HepG2 (cell line): ENCODE data around the gene SHF. TPM values are rescaled to one million over a fixed set of nuclear protein-coding genes. Genes with fewer than 3 reads are reported as not detected.

Experiments used
- ATAC-seq: fragments of 200-7000 bp; cut with Tn5 transposase; 3 replicates; pipeline ENCODE4 v1.9.1; 2020; ENCODE audit warnings: mild to moderate bottlenecking, moderate library complexity
- BruUV-seq: library from RNA; stranded (reverse); fragments of 400-500 nt; replicated peaks from 2 replicates; lab custom pipeline; 2021; lab: Mats Ljungman, UMichigan
- CTCF ChIA-PET: fragments of 300-600 bp; formaldehyde crosslinking; extraction: SDS; loops from one replicate; lab custom pipeline; 2021; ENCODE audit warnings: low total read pairs, inconsistent platforms, low intra/inter-chr PET ratio; lab: Yijun Ruan, JAX
- POLR2A ChIA-PET: fragments of 350-600 bp; sonication (Branson Sonifier 250); formaldehyde crosslinking; loops from one replicate; lab custom pipeline; 2020; ENCODE audit warnings: antibody characterized with exemption, inconsistent platforms; lab: Yijun Ruan, JAX
- DNase-seq: peaks from one replicate; pipeline ENCODE4 v3.0.0-alpha.2; 2015; ENCODE audit warnings: low spot score
- FAIRE-seq: peaks from 3 replicates; lab custom pipeline; 2011; peaks lifted over from hg19 to GRCh38; lab: Jason Lieb, UNC
- H2AFZ ChIP-seq: one replicate; pipeline ENCODE4 v1.6.1; 2011; ENCODE audit warnings: low read length, inconsistent platforms
- H3K27ac ChIP-seq: fragments of 300-600 bp; 3 replicates; pipeline ENCODE4 v1.8.0; 2011; ENCODE audit warnings: mixed run types, mild to moderate bottlenecking, mixed read lengths, low read length, inconsistent platforms; ENCODE audit not compliant: insufficient read depth; ENCODE audit errors: extremely low read length
- H3K27me3 ChIP-seq, 2 experiments: fragments of 200-600 bp in 1 of 2; 2 replicates in 1 of 2; 3 replicates in 1 of 2; pipeline versions ENCODE4 v1.6.0 to v1.8.0; 2011; ENCODE audit warnings: low read length in 2 of 2, mild to moderate bottlenecking in 2 of 2, moderate library complexity in 2 of 2, inconsistent platforms in 1 of 2; ENCODE audit not compliant: insufficient read depth in 2 of 2, control insufficient read depth in 1 of 2
- H3K36me3 ChIP-seq, 2 experiments: fragments of 200-600 bp in 1 of 2; replicated peaks in 1 of 2; 2 replicates in 1 of 2; 3 replicates in 1 of 2; pipeline versions ENCODE4 v1.5.1 to v1.8.0; 2011; ENCODE audit warnings: low read length in 2 of 2, inconsistent platforms in 1 of 2; ENCODE audit not compliant: insufficient read depth in 2 of 2, control insufficient read depth in 1 of 2
- H3K4me1 ChIP-seq: 2 replicates; pipeline ENCODE4 v1.5.1; 2012; ENCODE audit warnings: low read length, inconsistent platforms; ENCODE audit not compliant: insufficient read depth
- H3K4me2 ChIP-seq: 2 replicates; pipeline ENCODE4 v1.6.0; 2011; ENCODE audit warnings: low read depth, low read length, inconsistent platforms
- H3K4me3 ChIP-seq, 3 experiments: fragments of 200-600 bp in 1 of 3; sonication (generic), shearing (Covaris generic) in 1 of 3; replicated peaks in 1 of 3; 2 replicates each; pipeline ENCODE4 v1.5.1; 2011 to 2016; ENCODE audit warnings: low read length in 3 of 3, inconsistent platforms in 2 of 3, low read depth in 2 of 3, mild to moderate bottlenecking in 2 of 3, control low read depth in 1 of 3, mixed read lengths in 1 of 3; ENCODE audit not compliant: insufficient read depth in 1 of 3
- H3K79me2 ChIP-seq: one replicate; pipeline ENCODE4 v1.6.1; 2011; ENCODE audit warnings: low read length, inconsistent platforms; ENCODE audit not compliant: insufficient read depth
- H3K9ac ChIP-seq: 2 replicates; pipeline ENCODE4 v1.6.0; 2011; ENCODE audit warnings: mild to moderate bottlenecking, low read depth, low read length, inconsistent platforms; ENCODE audit not compliant: insufficient read depth
- H3K9me3 ChIP-seq: 2 replicates; pipeline ENCODE4 v1.5.1; 2012; ENCODE audit warnings: mild to moderate bottlenecking, low read length
- H4K20me1 ChIP-seq: 2 replicates; pipeline ENCODE4 v1.6.0; 2011; ENCODE audit warnings: inconsistent platforms, mild to moderate bottlenecking, low read length, moderate library complexity; ENCODE audit not compliant: insufficient read depth
- CCDC6 ChIP-seq: sonication (generic); formaldehyde crosslinking; IDR thresholded peaks from 2 replicates; pipeline ENCODE4 v1.8.1; 2022; ENCODE audit warnings: mild to moderate bottlenecking, missing genetic modification reagents, moderate library complexity
- CHD2 ChIP-seq: IDR thresholded peaks from 2 replicates; pipeline ENCODE4 v1.6.1; 2011; ENCODE audit warnings: low read depth, low read length, improper control_type of control experiment
- GATA4 ChIP-seq: sonication (generic); IDR thresholded peaks from 2 replicates; pipeline ENCODE4 v1.6.1; 2016; ENCODE audit warnings: antibody characterized with exemption, low read depth, borderline replicate concordance
- HMGXB3 ChIP-seq: sonication (generic); formaldehyde crosslinking; IDR thresholded peaks from 2 replicates; pipeline ENCODE4 v1.4.0; 2020; ENCODE audit warnings: missing genetic modification reagents, borderline replicate concordance
- PCBP2 ChIP-seq: fragments of 200-400 bp; formaldehyde crosslinking; optimal IDR thresholded peaks from 2 replicates; pipeline ENCODE3; 2018; ENCODE audit warnings: low read length, low read depth; ENCODE audit not compliant: poor library complexity, severe bottlenecking
- ZNF549 ChIP-seq: sonication (generic); formaldehyde crosslinking; IDR thresholded peaks from 2 replicates; pipeline ENCODE4 v1.5.0; 2020; ENCODE audit warnings: missing genetic modification reagents
- in situ Hi-C: cut with HindIII; loops from 2 replicates; pipeline ENCODE4 v1.10.0; 2017; ENCODE audit warnings: low pct_unique_long_range_greater_than_20kb; ENCODE audit not compliant: extremely low pct_ligation_motif_present
- intact Hi-C: fragments of 100-400 bp; cut with micrococcal nuclease; formaldehyde crosslinking; loops from one replicate; pipeline ENCODE4 v1.10.0; 2022; ENCODE audit not compliant: unreplicated experiment
- polyA plus RNA-seq, 8 experiments: library from polyadenylated mRNA; depleted of rRNA in 3 of 8; stranded (reverse) in 7 of 8; unstranded in 1 of 8; fragments of >200 nt; fragmentation: Illumina TruSeq in 4 of 8; extraction: Trizol in 4 of 8; gene quantifications; 2 replicates each; pipeline versions ENCODE4 v1.2.1 to v1.2.3, GENCODE V29; 2011 to 2016; ENCODE audit warnings: low read depth in 4 of 8, missing spikeins in 1 of 8, mixed read lengths in 1 of 8; ENCODE audit not compliant: insufficient read depth in 1 of 8
- total RNA-seq, 5 experiments: library from RNA; depleted of rRNA; stranded (reverse); fragments of >200 nt; fragmentation: Illumina TruSeq; extraction: Trizol; gene quantifications; 2 replicates each; pipeline ENCODE4 v1.2.3, GENCODE V29; 2016; ENCODE audit warnings: low read depth in 1 of 5

The SHF gene
- total and polyA plus RNA-seq, 2 of the 13 experiments (the other 11 are each of a cell fraction or from before 2014, with no cell fraction given), result 20.9 to 25.5 TPM

GRCh38 chr15:45123397-45123796 is 64.4 kb downstream of the SHF start:
- TF ChIP-seq GATA4, result no peak
- TF ChIP-seq CCDC6 (CRISPR knock-in tag), result no peak
- no peak for TF ChIP-seq PCBP2
- no peak for TF ChIP-seq CHD2
- TF ChIP-seq HMGXB3, result no peak
- no peak for TF ChIP-seq ZNF549 (CRISPR knock-in tag)
- ChIA-PET CTCF (no interaction called here), POLR2A (no interaction called here)
- no peak overlapping the region for H2AFZ ChIP-seq
- FAIRE-seq (no peak), ATAC-seq (no peak), DNase-seq (no peak)
- H3K79me2 ChIP-seq, result no peaks in the 10 kb centered on the region
- no peak overlapping the region for H3K4me2 ChIP-seq
- no peaks in the 10 kb centered on the region for H3K36me3 ChIP-seq
- H3K27ac ChIP-seq, result no peak overlapping the region
- H3K9me3 ChIP-seq, result no peaks in the 10 kb centered on the region
- H4K20me1 ChIP-seq, result no peaks in the 10 kb centered on the region
- in situ Hi-C loops (loop anchor here (10.0 kb wide), 2 partner anchors 59 to 159 kb away; no protein-coding TSS in a partner anchor), intact Hi-C loops (no loop called here)
- no peaks in the 10 kb centered on the region for H3K4me1 ChIP-seq
- H3K9ac ChIP-seq, result no peak overlapping the region
- BruUV-seq, result no TSS peak
- no peak overlapping the region for H3K4me3 ChIP-seq
- peaks cover 0 to 3% of the 10 kb centered on the region in 2 experiments; a peak in 3 of 5 replicates for H3K27me3 ChIP-seq
